Ramos (cell line): Measurements from ENCODE around the gene IGSF3.
"Not testable (repeated sequence)": the region's sequence is repeated elsewhere in the genome, so short reads cannot be mapped to it uniquely, and the experiment has no call there.

Source experiments
- in situ Hi-C: fragments of 300-500 bp; cut with MboI; formaldehyde crosslinking; loops from one replicate; pipeline ENCODE4 v1.14.3; 2022; ENCODE audit warnings: low sequenced_read_pairs; ENCODE audit not compliant: unreplicated experiment

The IGSF3 gene

GRCh38 chr1:116606067-116606466 lies 61.5 kb downstream of the IGSF3 start:
- in situ Hi-C loops, result not testable (repeated sequence)

DNA sequence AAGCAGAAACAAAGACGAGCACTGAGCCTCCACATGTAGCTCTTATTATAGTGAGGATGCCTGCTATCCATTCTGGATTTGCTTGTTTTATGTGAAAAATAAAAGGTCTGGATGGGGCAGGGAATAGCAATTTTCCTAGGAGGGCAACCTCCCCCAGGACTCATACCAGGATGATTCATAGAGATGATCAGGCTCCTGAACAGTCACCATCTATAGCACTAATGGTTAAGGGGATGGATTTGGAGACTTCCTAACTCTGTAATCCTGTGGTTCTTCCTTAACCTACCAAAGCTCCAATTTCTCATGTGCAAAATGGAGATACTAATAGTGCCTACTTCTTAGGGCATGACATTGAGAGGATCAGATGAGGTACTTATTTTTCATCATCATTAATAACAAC lies 62.2 kb downstream of the IGSF3 start:
- in situ Hi-C loops, result no loop called here

GRCh38 chr1:116604408-116604807 lies 63.1 kb downstream of the IGSF3 start:
- in situ Hi-C loops, result not testable (repeated sequence)

GRCh38 chr1:116603646-116604045 lies 63.9 kb downstream of the IGSF3 start:
- in situ Hi-C loops, result not testable (repeated sequence)

- in situ Hi-C loops, result not testable (repeated sequence)
These were observed 68.2 kb downstream of the IGSF3 start for GRCh38 chr1:116599369-116599768.

GRCh38 chr1:116598420-116599036 lies 69.0 kb downstream of the IGSF3 start:
- in situ Hi-C loops, result not testable (repeated sequence)

DNA sequence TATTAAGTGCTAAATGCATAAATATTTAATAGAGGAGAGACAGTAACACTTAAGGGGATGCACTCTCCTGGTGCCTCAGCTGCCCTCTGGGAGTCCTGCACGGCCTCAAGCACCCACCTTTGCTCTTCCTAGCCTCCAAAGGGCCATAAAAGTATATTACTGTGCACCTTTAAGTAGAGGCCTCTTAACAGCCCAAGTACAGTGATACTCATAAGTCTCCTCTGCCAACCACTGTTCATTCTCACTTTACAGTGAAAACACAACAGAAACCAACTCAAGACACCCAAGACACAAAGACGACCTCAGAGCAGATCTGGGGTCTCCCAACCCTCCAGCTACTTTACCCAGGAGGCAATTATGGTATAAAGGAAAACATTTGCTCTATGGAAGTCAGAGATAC lies 70.1 kb downstream of the IGSF3 start:
- in situ Hi-C loops, result not testable (repeated sequence)

DNA sequence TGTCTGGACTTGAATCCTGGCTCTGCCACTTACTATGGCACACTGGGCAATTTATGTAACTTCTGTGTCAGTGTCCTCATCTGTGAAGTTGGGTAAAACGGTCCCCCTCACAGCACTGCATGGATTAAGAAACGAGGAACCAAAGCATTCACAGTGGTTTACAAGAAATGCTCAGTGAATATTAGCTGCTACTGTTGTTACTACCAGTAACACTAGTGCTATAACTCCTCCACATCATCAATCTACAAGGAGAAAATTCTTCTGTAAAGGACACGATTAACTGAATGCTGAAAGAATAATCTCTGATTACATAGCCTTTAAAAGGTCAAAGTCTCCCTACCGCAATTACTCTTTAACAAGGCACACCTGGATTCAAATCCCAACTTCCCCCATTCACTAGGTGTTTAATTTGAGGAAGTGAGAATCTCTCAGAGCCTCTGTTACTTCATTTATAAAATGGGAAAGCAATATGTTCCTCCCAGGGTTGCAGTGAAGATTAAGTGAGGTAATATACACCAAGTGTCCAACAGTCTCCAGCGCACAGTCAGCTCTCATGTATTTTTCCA lies 70.7 kb downstream of the IGSF3 start:
- in situ Hi-C loops, result not testable (repeated sequence)

DNA sequence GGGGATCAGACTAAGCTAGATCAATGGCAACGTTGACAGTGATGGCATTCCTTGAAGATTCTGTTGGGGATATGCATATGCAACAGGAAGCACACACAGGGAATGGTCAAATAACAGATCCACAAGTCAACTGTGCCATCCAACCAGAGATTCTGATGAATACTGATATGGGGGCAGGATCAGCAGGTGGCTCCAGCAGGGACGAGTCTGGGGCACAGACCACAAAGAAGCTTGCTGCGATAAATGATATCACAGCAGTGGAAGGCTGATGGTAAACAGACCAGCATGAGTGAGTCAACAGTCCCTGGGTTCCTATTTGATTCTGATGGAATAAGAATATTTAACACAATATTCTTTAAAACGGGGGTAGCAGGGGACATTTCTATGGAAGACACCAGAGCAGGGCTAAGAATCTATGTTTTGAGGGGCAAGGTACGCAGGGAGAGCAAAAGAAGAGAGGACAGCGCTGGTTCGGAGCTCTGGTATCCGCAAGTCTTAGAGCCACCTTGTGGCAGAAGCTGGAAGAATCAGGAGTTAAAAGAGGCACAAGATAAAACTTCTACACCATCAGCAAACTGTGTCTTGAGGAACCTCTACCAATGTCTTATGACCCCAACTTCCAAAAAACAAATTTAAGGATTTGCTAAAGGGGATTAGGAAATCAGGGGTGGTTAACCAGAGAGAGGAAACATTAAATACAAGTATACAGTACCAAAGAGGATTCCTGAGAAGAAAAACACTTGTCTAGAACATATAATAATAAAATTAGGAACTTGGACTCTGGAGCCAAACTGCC lies 71.4 kb downstream of the IGSF3 start:
- in situ Hi-C loops, result not testable (repeated sequence)

DNA sequence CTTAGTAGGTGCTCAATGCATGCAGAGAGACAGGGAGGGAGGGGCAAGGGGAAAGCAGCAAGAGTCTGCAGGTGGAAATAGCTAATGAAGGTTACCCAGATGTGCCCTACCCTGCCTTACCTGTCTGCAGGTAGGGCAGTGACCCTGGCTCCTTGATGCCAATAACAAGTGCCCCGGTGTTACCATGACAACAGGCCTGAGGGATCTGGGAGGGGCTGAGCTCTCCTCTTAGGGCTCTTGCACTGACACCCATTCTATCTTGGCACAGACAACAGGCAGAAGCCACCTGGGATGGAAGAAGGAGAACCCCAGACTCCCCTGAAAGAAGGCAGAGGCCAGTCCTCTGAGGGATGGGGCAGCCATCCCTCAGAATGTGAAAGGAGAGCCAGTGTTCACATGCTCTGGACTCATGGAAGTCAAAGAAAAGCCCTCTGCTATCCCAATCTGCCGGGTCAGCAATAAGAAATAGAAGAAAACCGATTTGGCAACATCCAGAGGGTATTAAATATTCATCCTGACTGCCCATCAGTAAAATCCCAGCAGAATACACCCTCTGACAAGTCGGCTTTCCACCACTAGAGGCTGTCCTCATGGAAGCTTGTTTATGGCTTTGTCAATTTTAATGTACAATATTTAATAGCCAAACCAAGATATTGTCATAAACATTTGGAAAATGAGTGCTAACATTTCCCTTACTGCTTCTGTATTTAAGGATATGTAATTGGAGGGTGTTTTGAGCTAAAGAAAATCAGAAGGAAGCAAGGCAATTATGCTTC lies 72.3 kb downstream of the IGSF3 start:
- in situ Hi-C loops, result not testable (repeated sequence)

- in situ Hi-C loops, result not testable (repeated sequence)
These were observed 73.6 kb downstream of the IGSF3 start for GRCh38 chr1:116593977-116594376.

GRCh38 chr1:116593401-116593800 lies 74.1 kb downstream of the IGSF3 start:
- in situ Hi-C loops, result not testable (repeated sequence)

DNA sequence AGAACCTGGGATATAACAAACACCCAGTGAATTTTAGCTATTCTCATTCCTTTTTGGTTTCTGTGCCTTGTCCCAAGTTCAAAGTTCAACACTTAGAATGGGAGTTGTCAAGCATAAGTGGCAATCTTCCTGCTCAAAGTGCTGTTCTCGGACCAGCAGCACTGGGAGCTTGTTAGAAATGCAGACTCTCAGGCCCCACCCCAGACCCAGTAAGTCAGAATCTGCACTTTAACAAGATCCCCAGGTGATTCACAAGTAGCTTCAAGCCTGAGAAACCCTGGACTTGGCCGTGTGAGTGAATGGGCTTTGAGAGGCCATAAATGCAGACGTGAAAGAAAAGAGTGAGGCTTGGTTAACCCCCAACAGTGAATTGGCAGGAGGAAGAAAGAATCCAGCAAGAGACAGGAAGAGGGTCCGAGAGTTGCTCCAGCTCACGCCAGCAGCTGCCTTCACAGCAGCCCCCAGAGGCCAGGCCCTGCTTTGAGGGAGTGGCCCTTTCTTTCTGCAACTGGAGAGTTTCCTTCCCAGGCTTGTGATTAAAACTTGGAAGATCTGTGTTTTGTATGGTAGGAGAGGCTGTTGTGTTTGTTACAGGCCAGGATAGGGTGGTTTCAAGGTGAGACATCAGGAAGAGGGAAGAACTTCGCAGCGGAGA lies 75.5 kb downstream of the IGSF3 start:
- in situ Hi-C loops, result not testable (repeated sequence)

DNA sequence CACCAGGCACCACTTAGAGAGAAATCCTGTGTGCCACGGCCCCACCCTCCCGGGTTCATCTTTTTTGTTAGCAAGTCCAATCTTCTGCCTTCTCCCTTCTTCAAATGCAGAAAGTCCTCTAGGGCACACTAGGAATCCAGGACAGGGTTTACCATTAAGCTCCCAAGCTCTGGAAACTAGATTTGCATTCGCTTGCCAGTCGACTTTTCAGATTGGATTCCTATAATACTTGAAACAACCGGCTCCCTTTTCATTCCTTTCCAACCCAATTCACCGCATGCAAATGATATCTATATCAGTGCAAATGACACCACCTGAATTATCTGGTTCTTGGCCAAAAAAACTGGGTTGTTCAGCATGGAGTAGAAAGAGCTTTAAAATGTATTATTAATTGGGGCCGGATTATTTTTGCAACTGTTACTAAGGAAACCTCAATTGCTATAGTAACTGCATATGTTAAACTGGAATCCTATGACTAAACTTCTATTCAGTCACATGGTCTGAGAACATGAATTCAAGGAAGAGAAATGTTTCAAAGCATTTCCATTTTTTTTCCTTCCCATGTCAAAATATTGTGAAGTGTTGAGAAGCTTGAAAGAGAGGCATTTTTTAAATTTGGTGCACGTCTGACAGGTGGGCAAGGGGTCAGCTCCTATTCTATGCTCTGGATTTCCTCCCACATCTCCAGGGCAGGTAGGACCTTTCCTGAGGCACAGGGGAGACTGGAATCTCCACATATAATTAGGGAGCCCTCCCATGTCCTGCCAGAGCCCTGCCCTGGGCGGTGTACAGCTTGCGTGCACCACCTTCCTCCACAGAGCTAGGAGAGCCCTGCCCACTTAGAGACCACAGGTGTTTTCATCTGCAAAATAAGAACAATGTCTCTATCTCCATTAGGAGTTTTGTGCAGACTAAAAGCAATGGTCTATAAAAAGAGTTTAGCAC lies 76.3 kb downstream of the IGSF3 start:
- in situ Hi-C loops, result not testable (repeated sequence)

- in situ Hi-C loops, result not testable (repeated sequence)
These were observed 77.1 kb downstream of the IGSF3 start for GRCh38 chr1:116590359-116591005.

GRCh38 chr1:116589101-116589735 lies 78.3 kb downstream of the IGSF3 start:
- in situ Hi-C loops, result loop anchor here (10.0 kb wide), 1 partner anchor 466 kb away; no protein-coding TSS in a partner anchor

DNA sequence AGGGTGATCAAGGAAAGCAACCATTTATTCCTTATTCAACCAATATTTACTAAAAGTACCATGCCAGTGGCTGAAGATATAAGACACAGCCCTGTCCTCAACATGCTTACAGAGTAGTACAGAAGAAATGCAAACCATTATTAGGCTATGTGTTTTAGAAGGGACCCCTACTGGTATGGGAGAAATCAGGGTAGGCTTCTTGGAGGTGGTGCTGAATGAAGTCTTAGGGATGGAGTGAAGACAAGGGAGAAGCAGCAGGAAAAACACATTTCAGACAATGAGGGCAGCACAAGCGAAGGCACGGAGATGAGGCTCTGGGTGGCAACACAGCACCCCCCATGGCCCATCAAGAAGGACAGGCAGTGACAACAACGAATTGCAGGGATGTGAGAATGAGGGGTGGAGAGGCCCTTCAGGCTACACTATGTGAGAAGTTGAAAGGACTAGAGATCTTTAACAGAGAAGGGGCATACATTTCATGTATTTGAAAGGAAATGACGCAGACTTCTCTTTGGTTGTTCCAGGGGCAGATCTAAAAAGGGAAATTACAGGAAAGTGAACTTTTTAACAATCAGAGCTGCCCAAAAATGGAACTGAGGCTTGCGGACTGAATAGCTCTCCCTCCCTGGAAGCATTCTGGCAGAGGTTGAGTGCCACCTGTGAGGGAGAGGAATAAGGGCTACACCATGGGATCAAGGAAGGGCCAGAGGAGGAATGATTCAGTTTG lies 79.9 kb downstream of the IGSF3 start:
- in situ Hi-C loops, result loop anchor here (10.0 kb wide), 1 partner anchor 467 kb away; no protein-coding TSS in a partner anchor
